Measurements from ENCODE around the gene CEP290.

DNA sequence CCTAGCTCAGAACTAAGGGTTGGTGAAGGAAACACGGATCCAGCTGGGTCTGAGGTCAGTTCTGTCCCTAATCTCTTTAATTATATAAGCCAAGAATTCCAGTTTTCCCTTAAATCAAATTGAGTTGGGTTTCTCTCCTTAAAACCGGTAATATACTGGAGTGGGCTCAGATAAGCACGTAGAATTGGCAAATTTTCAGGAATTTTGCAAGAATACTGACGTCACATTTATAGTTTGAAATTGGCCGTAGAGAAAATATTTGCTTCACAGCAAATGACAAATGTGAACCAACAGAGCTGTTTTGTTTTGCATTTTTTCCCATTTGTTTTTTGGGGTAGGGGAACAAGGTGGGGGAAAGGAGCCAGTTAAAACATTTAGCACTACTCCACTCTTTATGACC lies 130.1 kb downstream of the CEP290 start:
- no peak for TF ChIP-seq POLR2AphosphoS5 (IDR thresholded peaks at IDR 0.05)
- TF ChIP-seq, protein P1, sequence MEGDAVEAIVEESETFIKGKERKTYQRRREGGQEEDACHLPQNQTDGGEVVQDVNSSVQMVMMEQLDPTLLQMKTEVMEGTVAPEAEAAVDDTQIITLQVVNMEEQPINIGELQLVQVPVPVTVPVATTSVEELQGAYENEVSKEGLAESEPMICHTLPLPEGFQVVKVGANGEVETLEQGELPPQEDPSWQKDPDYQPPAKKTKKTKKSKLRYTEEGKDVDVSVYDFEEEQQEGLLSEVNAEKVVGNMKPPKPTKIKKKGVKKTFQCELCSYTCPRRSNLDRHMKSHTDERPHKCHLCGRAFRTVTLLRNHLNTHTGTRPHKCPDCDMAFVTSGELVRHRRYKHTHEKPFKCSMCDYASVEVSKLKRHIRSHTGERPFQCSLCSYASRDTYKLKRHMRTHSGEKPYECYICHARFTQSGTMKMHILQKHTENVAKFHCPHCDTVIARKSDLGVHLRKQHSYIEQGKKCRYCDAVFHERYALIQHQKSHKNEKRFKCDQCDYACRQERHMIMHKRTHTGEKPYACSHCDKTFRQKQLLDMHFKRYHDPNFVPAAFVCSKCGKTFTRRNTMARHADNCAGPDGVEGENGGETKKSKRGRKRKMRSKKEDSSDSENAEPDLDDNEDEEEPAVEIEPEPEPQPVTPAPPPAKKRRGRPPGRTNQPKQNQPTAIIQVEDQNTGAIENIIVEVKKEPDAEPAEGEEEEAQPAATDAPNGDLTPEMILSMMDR (IDR thresholded peaks at IDR 0.05): no peak
- TF ChIP-seq EP300 (IDR thresholded peaks at IDR 0.05): no peak
